CD4-positive, alpha-beta T cell (primary cell): ENCODE data around the gene PTPRCAP. TPM values are rescaled to one million over a fixed set of nuclear protein-coding genes. Genes with fewer than 3 reads are reported as not detected.

Experiments
- ATAC-seq: fragments of 200-7000 bp; cut with Tn5 transposase; one replicate; pipeline ENCODE4 v1.10.0; 2022; ENCODE audit warnings: mild to moderate bottlenecking; ENCODE audit not compliant: poor library complexity
- CTCF ChIA-PET: fragments of 350-600 bp; sonication (Branson Sonifier 250); formaldehyde crosslinking; loops from one replicate; lab custom pipeline; 2021; ENCODE audit warnings: antibody characterized with exemption, inconsistent platforms; lab: Charles Lee
- POLR2A ChIA-PET: fragments of 350-600 bp; sonication (Branson Sonifier 250); formaldehyde crosslinking; loops from one replicate; lab custom pipeline; 2021; ENCODE audit warnings: antibody characterized with exemption, inconsistent platforms; lab: Charles Lee
- DNase-seq, 14 experiments: peaks; one replicate each; pipeline ENCODE4 v3.0.0-alpha.2; 2013 to 2020; ENCODE audit warnings: mixed read lengths in 2 of 14
- H3K27ac ChIP-seq, 2 donors: one replicate each; pipeline versions ENCODE4 v1.5.1 to v1.7.0; 2013; ENCODE audit warnings: low read length in 2 of 2, low read depth in 1 of 2, mild to moderate bottlenecking in 1 of 2
- H3K27me3 ChIP-seq, 2 experiments: 1 replicate in 1 of 2; 2 replicates in 1 of 2; pipeline versions ENCODE4 v1.6.1 to v1.7.0; 2013; ENCODE audit warnings: low read length in 2 of 2, control low read depth in 1 of 2, mild to moderate bottlenecking in 1 of 2, moderate library complexity in 1 of 2; ENCODE audit not compliant: insufficient read depth in 2 of 2, control insufficient read depth in 1 of 2
- H3K36me3 ChIP-seq: one replicate; pipeline ENCODE4 v1.6.1; 2013; ENCODE audit warnings: low read length, control low read depth; ENCODE audit not compliant: insufficient read depth
- H3K4me1 ChIP-seq: one replicate; pipeline ENCODE4 v1.6.1; 2013; ENCODE audit warnings: low read length, control low read depth; ENCODE audit not compliant: insufficient read depth
- H3K4me3 ChIP-seq: one replicate; pipeline ENCODE4 v1.5.1; 2013; ENCODE audit warnings: mild to moderate bottlenecking, low read length, moderate library complexity
- H3K9me3 ChIP-seq, 2 experiments: 1 replicate in 1 of 2; 2 replicates in 1 of 2; pipeline versions ENCODE4 v1.6.1 to v1.7.0; 2013; ENCODE audit warnings: low read length in 2 of 2, mild to moderate bottlenecking in 2 of 2, control low read depth in 1 of 2, moderate library complexity in 1 of 2; ENCODE audit not compliant: control insufficient read depth in 1 of 2, insufficient read depth in 1 of 2
- H3K27ac Mint-ChIP-seq: one replicate; pipeline ENCODE4 v1.8.0; 2020; ENCODE audit warnings: mixed read lengths
- H3K27me3 Mint-ChIP-seq: one replicate; pipeline ENCODE4 v1.8.0; 2021; ENCODE audit warnings: mixed read lengths
- H3K36me3 Mint-ChIP-seq: one replicate; pipeline ENCODE4 v1.8.0; 2021; ENCODE audit warnings: low read depth, mixed read lengths
- H3K4me1 Mint-ChIP-seq: one replicate; pipeline ENCODE4 v1.8.0; 2021; ENCODE audit warnings: low read depth, mixed read lengths
- H3K4me3 Mint-ChIP-seq: one replicate; pipeline ENCODE4 v1.8.0; 2020; ENCODE audit warnings: mild to moderate bottlenecking, mixed read lengths
- H3K9me3 Mint-ChIP-seq: one replicate; pipeline ENCODE4 v1.8.0; 2020; ENCODE audit warnings: mixed read lengths
- CTCF ChIP-seq: fragments of 200-600 bp; IDR thresholded peaks from one replicate; pipeline ENCODE4 v1.8.0; 2022; ENCODE audit warnings: antibody characterized with exemption, mild to moderate bottlenecking
- intact Hi-C, 2 experiments: fragments of 100-400 bp; cut with DNase I in 1 of 2; cut with micrococcal nuclease in 1 of 2; formaldehyde crosslinking; loops; one replicate each; pipeline versions ENCODE4 v1.15.1 to v1.9.0; 2023 to 2025; cut with DNase I, micrococcal nuclease
- total RNA-seq, 174 experiments: library from RNA in 2 of 174; stranded (reverse) in 2 of 174; gene quantifications; one replicate each; pipeline ENCODE4 v1.2.3 and lab custom pipeline; 2021 to 2026

Gene PTPRCAP
- total RNA-seq, 2 experiments from 2014 or later = 129 to 134 TPM

DNA sequence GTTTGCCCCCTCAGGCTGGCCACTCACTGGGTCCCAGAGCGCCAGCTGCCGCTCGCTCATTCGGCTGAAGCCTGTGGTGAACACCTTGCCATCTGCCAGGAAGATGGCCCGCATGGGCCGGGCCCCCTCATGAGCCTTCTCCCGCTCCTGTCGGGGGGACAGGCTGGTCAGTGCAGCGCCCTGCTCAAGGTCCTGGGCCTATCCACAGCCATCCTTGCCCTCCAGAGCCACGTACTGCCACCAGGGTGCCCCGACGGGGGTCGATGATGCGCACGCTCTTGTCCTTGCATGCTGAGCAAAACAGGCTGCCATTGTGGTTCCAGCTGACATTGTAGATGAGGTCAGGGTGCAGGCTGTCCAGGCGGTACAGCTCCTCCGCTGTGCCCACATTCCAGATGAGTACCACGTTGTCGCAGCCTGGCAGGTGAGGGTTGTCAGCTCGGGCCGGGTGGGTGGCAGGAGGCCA is 3.6 kb upstream of the PTPRCAP start:
- intact Hi-C loops = no loop called here
- DNase-seq (peak in 1 of 14 experiments; percentile 60), ATAC-seq (no peak)
- Histone ChIP-seq H3K36me3 (peaks cover 1% of the 10 kb centered on the region), H3K4me1 (peaks cover 79% of the 10 kb centered on the region), H3K9me3 (no peaks in the 10 kb centered on the region), H3K4me3 (no peak overlapping the region), H3K27ac (peak overlapping the region in 1 of 2 donors; percentile 94), H3K27me3 (no peaks in the 10 kb centered on the region)
- peak overlapping the region; percentile 98 for H3K27ac Mint-ChIP-seq
- H3K4me3 Mint-ChIP-seq = peak overlapping the region; percentile 66
- peaks cover 30% of the 10 kb centered on the region for H3K36me3 Mint-ChIP-seq
- POLR2A ChIA-PET = interaction anchor here (1.2 to 17.7 kb wide), 10 partner anchors 12 to 201 kb away, joined by 3 to 411 read pairs (median 6); partner anchors contain the start of genes AIP, CABP4, CARNS1 and GPR152
- TF ChIP-seq CTCF = no peak
- no peaks in the 10 kb centered on the region for H3K27me3 Mint-ChIP-seq
- H3K4me1 Mint-ChIP-seq = peaks cover 72% of the 10 kb centered on the region
- H3K9me3 Mint-ChIP-seq = no peaks in the 10 kb centered on the region
- CTCF ChIA-PET = interaction anchor here (0.8 to 1.6 kb wide), 3 partner anchors 21 to 90 kb away, joined by 3 to 6 read pairs (median 4); partner anchors contain the start of gene PPP1CA

DNA sequence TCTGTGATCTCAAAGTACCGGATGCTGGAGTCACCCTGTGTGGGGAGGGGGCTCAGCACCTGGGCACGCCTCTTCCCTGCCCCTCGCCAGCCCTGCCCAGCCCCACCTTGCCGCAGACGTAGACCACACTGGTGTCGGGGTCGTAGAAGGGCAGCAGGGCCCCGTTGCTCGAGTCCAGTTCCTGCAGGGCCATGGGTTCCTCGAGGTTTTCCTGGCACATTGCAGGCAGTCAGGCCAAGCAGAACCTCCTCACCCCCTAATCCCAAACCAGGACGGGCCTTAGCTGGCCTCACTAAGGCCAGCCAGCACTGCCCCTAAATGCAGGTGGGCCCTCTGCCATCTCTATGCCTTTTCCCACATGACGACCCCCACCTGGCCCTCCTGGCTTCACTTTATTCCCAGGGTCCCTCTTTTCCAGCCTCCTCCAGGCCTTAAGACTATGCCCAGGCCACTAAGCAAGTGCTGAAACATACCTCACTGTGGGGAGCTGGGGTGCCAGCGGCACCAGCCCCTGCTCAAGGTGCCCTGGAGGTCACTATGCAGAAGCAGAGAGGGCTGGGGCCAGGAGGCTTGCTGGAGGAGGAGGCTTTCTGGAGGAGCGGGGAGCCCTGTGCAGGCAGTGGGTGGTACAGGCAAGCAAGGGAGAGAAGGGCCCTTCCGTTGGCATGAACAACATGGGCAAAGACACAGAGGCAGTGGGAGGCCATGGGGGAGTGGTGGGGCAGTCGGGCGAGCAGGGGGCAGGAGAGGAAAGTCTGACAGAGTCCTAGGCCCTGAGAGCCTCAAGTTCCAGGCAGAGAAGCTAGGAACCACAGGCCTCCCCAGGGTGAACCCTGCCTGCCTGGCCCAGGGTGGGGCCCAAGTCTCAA is 3.0 kb upstream of the PTPRCAP start:
- Histone ChIP-seq H3K27me3 (no peaks in the 10 kb centered on the region), H3K9me3 (no peaks in the 10 kb centered on the region), H3K27ac (peak overlapping the region; percentile 72 to 94), H3K4me3 (peak overlapping the region; percentile 97), H3K4me1 (peaks cover 79% of the 10 kb centered on the region), H3K36me3 (peaks cover 8% of the 10 kb centered on the region)
- Mint-ChIP-seq H3K9me3 (no peaks in the 10 kb centered on the region), H3K4me3 (peak overlapping the region; percentile 98), H3K36me3 (peaks cover 35% of the 10 kb centered on the region), H3K4me1 (peaks cover 69% of the 10 kb centered on the region), H3K27ac (peak overlapping the region; percentile 98), H3K27me3 (no peaks in the 10 kb centered on the region)
- TF ChIP-seq CTCF = no peak
- CTCF ChIA-PET = interaction anchor here (0.8 to 4.3 kb wide), 4 partner anchors 20 to 89 kb away, joined by 3 to 21 read pairs (median 5); partner anchors contain the start of gene PPP1CA
- DNase-seq (peak in 3 of 14 experiments; percentile 58 to 68 (median 61)), ATAC-seq (no peak)
- intact Hi-C loops = no loop called here
- POLR2A ChIA-PET = interaction anchor here (1.2 to 17.7 kb wide), 11 partner anchors 13 to 200 kb away, joined by 3 to 411 read pairs (median 6); partner anchors contain the start of genes AIP, CABP4, CARNS1 and GPR152
